ENCODE data around the gene GOLIM4. TPM values are rescaled to one million over a fixed set of nuclear protein-coding genes. Genes with fewer than 3 reads are reported as not detected.

GOLIM4 gene
- total RNA-seq, 1 experiment from 2014 or later = 25.3 TPM

GRCh38 chr3:168085491-168086119 lies 10.1 kb downstream of the GOLIM4 start:
- Histone ChIP-seq H2AFZ (ENCODE audit: low read length) (no peak overlapping the region), H3K9ac (ENCODE audit: low read length) (no peak overlapping the region), H3K4me3 (ENCODE audit: low read length) (no peak overlapping the region), H3K4me1 (ENCODE audit: insufficient read depth, low read length) (no peaks in the 10 kb centered on the region), H3K36me3 (ENCODE audit: low read depth, low read length) (no peaks in the 10 kb centered on the region), H3K27ac (ENCODE audit: low read length) (no peak overlapping the region), H3K79me2 (ENCODE audit: low read length) (peaks cover 83% of the 10 kb centered on the region), H4K20me1 (ENCODE audit: low read length) (peaks cover 9% of the 10 kb centered on the region; the same call in 1 of the 2 replicates), H3K9me3 (ENCODE audit: low read length) (no peaks in the 10 kb centered on the region), H3F3A (ENCODE audit: low read length, unreplicated experiment) (no peaks in the 10 kb centered on the region), H3K4me2 (ENCODE audit: low read length) (no peak overlapping the region), H3K9me2 (replicated peaks; ENCODE audit: low read length) (no peaks in the 10 kb centered on the region), H3K27me3 (ENCODE audit: low read length) (no peaks in the 10 kb centered on the region)
- BruUV-seq (replicated peaks) = no TSS peak
- CTCF ChIA-PET = no interaction called here
- intact Hi-C loops (cut with micrococcal nuclease) = no loop called here
- DNase-seq (no peak), ATAC-seq (no peak)
- TF ChIP-seq EZH2 (IDR thresholded peaks at IDR 0.05; ENCODE audit: low read length, unreplicated experiment) (no peak), CTCF (conservative IDR thresholded peaks at IDR 0.05; ENCODE audit: low read depth, low read length) (no peak), EZH2phosphoT487 (IDR thresholded peaks at IDR 0.05; ENCODE audit: borderline replicate concordance, low read length) (no peak)
- POLR2A ChIA-PET (ENCODE audit: unreplicated experiment) = interaction anchor here (0.6 kb wide), 1 partner anchor 53 kb away, joined by 3 read pairs; no protein-coding TSS in a partner anchor

- H3K9me2 ChIP-seq (replicated peaks; ENCODE audit: low read length) = no peaks in the 10 kb centered on the region
- H3K4me2 ChIP-seq (ENCODE audit: low read length) = no peak overlapping the region
- no peaks in the 10 kb centered on the region for H3K4me1 ChIP-seq (ENCODE audit: insufficient read depth, low read length)
- no peak overlapping the region for H3K4me3 ChIP-seq (ENCODE audit: low read length)
- TF ChIP-seq CTCF (conservative IDR thresholded peaks at IDR 0.05; ENCODE audit: low read depth, low read length) = no peak
- no peak for TF ChIP-seq EZH2phosphoT487 (IDR thresholded peaks at IDR 0.05; ENCODE audit: borderline replicate concordance, low read length)
- no peak for TF ChIP-seq EZH2 (IDR thresholded peaks at IDR 0.05; ENCODE audit: low read length, unreplicated experiment)
- POLR2A ChIA-PET (ENCODE audit: unreplicated experiment) = no interaction called here
- peaks cover 72% of the 10 kb centered on the region for H3K79me2 ChIP-seq (ENCODE audit: low read length)
- H3K36me3 ChIP-seq (ENCODE audit: low read depth, low read length) = no peaks in the 10 kb centered on the region
- CTCF ChIA-PET = no interaction called here
- no peaks in the 10 kb centered on the region for H3F3A ChIP-seq (ENCODE audit: low read length, unreplicated experiment)
- intact Hi-C loops (cut with micrococcal nuclease) = no loop called here
- no peaks in the 10 kb centered on the region for H3K9me3 ChIP-seq (ENCODE audit: low read length)
- H3K27ac ChIP-seq (ENCODE audit: low read length) = no peak overlapping the region
- no peaks in the 10 kb centered on the region for H3K27me3 ChIP-seq (ENCODE audit: low read length)
- H3K9ac ChIP-seq (ENCODE audit: low read length) = no peak overlapping the region
- peaks cover 9% of the 10 kb centered on the region; the same call in 1 of the 2 replicates for H4K20me1 ChIP-seq (ENCODE audit: low read length)
- DNase-seq (no peak), ATAC-seq (no peak)
- H2AFZ ChIP-seq (ENCODE audit: low read length) = no peak overlapping the region
- BruUV-seq (replicated peaks) = no TSS peak
Observed at GRCh38 chr3:168083906-168084305, 11.8 kb downstream of the GOLIM4 start.

- H3K27ac ChIP-seq (ENCODE audit: low read length) = no peak overlapping the region
- TF ChIP-seq EZH2phosphoT487 (IDR thresholded peaks at IDR 0.05; ENCODE audit: borderline replicate concordance, low read length) (no peak), CTCF (conservative IDR thresholded peaks at IDR 0.05; ENCODE audit: low read depth, low read length) (no peak), EZH2 (IDR thresholded peaks at IDR 0.05; ENCODE audit: low read length, unreplicated experiment) (no peak)
- H3K4me1 ChIP-seq (ENCODE audit: insufficient read depth, low read length) = peaks cover 18% of the 10 kb centered on the region
- ChIA-PET CTCF (no interaction called here), POLR2A (ENCODE audit: unreplicated experiment) (no interaction called here)
- H3K79me2 ChIP-seq (ENCODE audit: low read length) = peaks cover 53% of the 10 kb centered on the region
- DNase-seq = no peak
- H4K20me1 ChIP-seq (ENCODE audit: low read length) = peaks cover 5% of the 10 kb centered on the region; the same call in 1 of the 2 replicates
- no peaks in the 10 kb centered on the region for H3K27me3 ChIP-seq (ENCODE audit: low read length)
- no peaks in the 10 kb centered on the region for H3K9me3 ChIP-seq (ENCODE audit: low read length)
- no peak for ATAC-seq
- intact Hi-C loops (cut with micrococcal nuclease) = no loop called here
- no peaks in the 10 kb centered on the region for H3F3A ChIP-seq (ENCODE audit: low read length, unreplicated experiment)
- H2AFZ ChIP-seq (ENCODE audit: low read length) = no peak overlapping the region
- no peaks in the 10 kb centered on the region for H3K9me2 ChIP-seq (replicated peaks; ENCODE audit: low read length)
- no peak overlapping the region for H3K4me2 ChIP-seq (ENCODE audit: low read length)
- no peaks in the 10 kb centered on the region for H3K36me3 ChIP-seq (ENCODE audit: low read depth, low read length)
- no peak overlapping the region for H3K4me3 ChIP-seq (ENCODE audit: low read length)
- no TSS peak for BruUV-seq (replicated peaks)
- H3K9ac ChIP-seq (ENCODE audit: low read length) = no peak overlapping the region
Observed at GRCh38 chr3:168081856-168082255, 13.9 kb downstream of the GOLIM4 start.
